COR-L47 (cell line): ENCODE results near the gene DDX1.
"Not testable (repeated sequence)": the region's sequence is repeated elsewhere in the genome, so short reads cannot be mapped to it uniquely, and the experiment has no call there.

Experiments used
- DNase-seq: peaks from one replicate; lab custom pipeline; 2025; lab: John Stamatoyannopoulos, UW

Gene DDX1

DNA sequence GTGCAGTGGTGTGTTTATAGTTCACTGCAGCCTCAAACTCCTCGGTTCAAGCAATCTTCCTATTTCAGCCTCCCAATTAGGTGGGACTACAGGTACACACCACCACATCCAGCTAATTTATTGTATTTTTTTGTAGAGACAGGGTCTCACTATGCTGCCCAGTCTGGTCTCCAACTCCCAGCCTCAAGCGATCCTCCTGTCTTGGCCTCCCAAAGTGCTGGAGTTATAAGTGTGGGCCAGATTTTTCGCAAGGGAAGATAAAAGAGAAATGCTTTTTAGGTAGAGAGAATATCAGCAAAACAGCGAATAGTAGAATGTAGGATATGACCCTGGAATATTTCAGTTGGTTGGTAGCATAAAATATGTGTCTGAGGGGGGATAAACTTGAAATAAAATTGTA, 4.3 kb downstream of the DDX1 start:
- DNase-seq, result no peak

DNA sequence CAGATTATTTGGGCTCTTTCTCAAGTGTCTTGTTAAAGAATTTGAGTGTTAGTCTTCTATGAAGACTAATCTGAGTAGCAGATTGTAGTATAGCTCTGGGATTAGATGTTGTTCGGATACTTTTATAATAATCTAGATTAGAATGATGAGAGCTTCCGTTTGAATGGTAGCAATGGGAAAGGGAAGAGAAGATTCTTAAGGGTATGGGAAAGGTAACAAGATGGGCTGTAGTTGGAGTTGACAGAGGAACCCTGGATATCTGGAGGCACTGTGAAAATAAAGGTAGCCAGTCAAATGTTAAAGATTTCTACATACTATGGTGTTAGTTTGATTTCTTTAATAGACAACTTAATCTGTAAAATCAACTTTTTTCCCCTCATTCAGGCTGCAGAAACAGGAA, 4.7 kb downstream of the DDX1 start:
- DNase-seq, result no peak

DNA sequence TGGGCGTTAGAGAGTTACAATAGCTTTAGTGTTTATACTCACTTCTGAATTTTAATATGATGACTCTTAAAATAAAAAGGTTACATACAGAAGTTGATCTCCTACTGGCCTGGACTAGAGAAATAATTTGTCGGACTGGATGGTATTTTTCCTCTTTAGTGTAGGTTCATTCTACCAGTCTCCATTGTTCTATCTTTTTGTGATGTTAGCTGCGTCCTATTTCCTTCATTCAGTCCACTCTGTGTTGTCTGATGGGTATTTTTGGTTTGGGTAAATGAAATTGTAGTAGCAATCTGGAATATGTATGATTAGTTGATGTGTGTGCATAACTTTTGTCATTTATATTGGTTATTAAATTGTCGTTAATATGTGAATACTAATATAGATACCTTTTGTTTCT, 5.3 kb downstream of the DDX1 start:
- DNase-seq, result no peak

DNA sequence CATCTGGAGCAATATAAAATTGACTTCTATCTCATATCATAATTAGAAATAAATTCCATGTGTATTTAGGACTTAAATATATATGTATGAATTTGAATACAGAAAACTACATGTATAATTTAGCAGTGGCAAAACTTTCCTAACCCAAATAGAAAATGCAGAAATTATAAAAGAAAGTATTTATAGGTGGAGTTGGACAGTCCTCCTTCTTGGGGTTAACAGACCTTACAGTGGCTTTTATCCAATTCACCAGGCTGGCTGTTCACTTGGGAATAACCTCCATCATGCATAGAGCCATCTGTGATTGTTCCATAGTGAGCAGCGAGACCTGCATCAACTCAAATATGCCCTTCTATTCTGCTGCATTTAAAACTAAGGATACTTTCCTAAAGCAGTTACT, 8.3 kb downstream of the DDX1 start:
- DNase-seq, result no peak

DNA sequence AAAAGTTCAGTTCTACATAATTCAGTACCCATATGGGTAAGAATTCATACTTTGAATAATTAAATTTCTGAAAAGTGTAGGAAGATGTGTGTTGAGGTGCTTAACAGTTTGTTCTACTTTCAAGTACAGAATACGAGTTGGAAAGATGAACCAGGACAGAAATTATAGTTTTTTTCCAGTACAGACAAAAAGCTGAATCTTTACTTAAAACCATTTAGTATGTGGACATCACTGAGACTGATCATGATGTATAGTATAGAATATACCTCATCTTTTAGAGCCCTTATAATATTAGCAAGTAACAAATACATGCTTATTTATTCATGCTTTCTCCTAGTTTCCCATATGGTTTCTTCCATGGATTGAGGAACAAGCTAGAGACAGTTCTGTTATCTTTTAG, 10.0 kb downstream of the DDX1 start:
- DNase-seq, result no peak

DNA sequence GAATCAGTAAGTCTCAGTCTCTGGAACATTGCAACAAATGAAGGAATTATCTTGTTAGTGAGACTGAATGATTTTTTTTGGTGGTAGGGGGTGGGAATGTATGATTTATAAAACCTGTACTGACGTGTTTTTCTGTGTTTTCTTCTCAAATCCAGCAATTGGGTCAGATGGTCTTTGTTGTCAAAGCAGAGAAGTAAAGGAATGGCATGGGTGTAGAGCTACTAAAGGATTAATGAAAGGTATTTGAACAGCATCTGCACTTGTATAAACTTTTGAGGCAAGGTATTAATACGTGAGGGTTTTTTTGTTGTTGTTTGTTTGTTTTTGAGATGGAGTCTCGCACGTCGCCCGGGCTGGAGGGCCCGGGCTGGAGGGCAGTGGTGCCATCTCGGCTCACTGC, 10.7 kb downstream of the DDX1 start:
- DNase-seq, result no peak

DNA sequence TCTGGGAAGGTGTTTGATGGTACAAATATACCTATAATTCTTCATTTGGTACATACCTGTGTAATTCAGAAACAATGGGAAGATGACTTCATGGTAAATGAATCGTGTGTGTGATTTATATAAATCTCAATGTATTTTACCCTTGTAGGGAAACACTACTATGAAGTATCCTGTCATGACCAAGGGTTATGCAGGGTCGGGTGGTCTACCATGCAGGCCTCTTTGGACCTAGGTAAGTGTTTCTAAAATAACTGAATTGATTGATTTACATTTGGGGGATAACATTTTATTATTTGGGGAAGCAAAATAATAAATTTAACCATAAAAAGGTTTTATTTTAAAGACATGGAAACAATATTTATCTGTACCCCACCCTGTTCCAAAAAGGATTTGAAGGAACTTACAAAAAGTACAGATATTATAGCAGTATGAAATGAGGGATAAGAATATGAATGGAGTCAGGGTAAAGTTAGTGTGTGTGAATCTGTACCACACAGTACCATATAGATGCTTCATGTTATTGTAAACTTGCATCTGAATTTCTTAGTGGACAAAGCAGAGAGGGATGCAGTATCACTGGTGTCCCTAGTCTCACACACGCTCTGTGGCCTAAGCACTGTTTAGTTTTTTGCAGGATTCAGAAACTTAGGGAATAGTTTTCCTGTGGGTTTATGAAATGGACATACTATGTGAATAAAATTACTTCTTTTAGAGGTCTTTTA, 11.5 kb downstream of the DDX1 start:
- DNase-seq, result no peak

DNA sequence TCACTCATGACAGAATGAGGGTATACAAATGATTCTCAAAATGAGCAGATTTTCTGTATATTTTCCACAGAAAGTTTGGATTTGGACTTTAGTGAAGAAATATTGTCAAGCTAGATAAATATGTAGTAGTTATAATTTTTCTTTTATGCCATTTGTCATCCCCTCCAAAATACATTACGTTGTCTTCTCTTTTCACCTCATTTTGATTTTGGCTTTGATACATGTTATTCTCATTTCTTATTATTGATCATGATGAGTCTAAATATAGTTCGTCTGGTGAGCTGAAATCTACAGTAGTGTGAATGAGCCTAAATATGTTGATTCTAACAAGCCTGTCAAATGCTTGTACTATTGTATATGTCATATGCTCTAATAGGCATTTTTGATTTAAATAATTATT, 12.3 kb downstream of the DDX1 start:
- DNase-seq, result no peak

DNA sequence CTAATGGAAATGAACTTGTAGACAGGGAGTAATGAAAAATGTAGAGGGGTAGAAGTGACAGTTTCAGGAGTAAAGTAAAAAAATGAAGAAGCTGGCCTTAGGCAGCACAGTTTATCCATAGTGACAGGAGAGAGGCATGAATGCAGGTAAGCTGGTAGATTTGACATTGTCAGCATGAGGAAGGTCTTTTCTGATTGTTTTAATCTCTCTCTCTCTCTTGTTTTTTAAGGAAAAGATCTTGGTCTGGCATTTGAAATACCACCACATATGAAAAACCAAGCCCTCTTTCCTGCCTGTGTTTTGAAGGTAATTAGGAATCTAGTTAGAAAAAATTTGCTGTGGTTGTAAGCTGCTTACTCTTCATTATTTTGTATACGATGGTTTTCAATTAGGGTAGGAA, 14.1 kb downstream of the DDX1 start:
- no peak for DNase-seq

DNA sequence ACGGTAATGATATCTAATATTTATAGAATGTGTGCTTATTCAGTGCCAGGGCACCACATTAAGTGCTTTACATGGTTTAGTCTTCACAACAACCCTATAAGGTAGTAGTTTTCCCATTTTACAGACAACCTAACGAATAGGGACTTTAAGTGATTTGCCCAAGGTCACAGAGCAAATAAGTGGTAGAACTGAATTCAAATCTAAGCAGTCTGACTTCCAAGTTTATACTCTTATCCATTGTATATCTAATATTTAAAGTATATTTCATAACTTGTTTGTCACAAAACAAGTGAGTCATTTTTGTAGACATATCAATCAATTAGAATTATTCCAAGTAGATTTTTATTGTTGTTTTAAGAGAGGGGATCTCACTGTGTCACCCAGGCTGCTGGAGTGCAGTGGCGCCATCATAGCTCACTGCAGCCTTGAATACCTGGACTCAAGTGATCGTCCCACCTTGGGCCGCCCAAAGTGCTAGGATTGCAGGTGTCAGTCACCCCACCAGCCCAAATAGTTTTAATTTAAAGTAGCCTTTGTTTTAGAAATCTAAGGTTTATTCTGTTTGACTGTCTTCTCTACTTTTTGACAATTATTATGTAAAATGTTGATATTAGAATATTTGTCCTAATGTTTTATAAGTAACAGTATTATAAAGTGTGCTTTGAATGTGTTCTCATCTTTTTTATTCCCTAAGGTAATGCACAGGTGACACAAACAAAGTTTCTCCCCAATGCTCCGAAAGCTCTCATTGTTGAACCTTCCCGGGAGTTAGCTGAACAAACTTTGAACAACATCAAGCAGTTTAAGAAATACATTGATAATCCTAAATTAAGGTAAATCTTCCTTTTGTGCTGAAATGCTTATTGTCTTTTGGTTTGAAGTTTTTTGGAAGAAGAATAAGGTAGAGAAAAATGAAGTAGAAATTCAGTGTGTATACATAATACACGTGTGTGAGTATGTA, 15.1 kb downstream of the DDX1 start:
- no peak for DNase-seq

DNA sequence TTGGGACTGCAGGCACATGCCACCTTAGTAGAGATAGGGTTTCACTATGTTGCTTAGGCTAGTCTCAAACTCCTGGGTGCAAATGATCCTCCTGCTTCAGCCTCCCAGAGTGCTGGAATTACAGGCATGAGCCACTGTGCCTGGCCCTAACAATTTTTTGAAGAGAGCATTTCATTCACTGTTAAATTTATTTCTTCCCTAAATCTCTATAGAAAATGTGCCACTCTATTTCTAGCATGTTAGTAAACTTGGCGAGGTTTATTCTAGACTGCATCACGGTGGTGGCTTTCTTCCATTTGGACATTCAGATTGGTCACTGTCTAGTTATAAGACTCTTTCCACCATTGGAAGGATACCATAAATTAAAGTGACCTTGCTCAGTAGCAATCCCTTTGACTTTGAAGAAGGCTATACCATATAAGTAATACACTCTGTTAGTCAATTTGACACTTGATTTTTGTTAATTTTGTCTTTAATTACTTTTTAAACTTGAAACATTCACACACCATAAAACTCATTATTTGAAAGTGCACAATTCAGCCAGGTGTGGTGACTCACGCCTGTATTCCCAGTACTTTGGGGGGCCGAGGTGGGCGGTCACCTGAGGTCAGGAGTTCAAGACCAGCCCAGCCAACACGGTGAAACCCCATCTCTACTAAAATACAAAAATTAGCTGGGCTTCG, 16.2 kb downstream of the DDX1 start:
- DNase-seq, result no peak

DNA sequence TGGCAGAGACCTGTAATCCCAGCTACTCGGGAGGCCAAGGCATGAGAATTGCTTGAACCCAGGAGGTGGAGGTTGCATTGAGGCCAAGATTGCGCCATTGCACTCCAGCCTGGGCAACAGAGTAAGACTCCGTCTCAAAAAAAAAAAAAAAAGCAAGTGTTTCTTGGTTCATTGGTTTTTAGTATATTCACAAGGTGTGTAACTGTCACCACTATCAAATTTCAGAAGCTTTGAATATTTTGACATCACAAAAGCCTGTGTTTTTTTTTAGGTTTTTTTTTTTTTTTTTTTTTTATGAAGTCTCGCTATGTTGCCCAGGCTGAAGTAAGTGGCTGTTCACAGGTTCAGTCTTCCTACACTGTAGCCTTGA, 16.7 kb downstream of the DDX1 start:
- no peak for DNase-seq

DNA sequence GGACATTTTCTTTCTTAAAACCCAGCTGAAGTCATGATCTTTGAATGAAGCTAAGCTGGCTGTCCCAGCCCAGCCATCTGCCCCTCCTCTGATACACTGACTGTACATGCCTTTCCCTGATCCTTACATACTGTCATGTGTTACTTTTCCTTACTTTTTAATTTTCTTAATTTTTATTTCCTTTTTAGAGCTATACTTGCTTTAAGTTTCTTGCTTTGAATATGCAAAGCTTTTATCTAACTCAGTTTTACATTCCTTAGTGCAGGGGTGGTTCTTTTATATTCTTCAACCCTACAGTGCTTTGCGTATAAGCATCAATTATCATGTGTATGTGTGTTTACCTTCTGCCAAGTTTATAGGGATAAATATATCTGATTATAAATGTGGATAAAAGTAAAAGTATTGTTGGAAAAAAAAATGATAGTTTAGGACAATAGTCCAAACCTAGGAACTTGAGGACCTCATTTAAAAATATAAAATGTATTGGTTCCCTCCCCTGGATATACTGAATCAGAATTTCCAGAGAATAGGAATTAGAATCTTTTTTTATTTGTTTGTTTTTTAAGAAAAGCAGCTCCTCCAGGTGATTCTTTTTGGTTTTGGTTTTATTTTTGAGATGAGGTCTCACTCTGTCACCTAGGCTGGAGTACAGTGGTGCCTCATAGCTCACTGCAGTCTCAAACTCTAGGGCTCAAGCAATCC, 17.8 kb downstream of the DDX1 start:
- DNase-seq, result no peak

DNA sequence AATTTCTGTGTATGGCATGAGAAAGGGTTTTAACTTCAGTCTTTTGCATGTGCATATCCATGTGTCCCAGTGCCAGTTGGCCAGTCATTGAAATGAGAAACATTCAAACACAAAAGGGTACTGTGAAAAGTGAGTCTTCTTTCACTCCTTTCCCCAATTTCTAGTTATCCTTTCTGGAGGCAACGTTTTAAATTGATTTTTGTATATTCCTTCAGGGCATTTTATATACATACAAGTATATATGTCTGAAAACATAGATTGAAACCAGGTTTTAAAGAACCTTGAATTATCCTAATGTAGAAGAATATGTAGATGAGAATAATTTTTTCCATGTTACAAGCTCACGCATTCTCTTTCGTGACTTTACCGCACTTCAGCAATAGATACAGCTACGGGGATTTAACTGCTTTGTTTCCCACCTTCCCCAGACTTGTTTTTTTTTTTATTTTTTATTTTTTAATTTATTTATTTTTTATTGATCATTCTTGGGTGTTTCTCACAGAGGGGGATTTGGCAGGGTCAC, 18.8 kb downstream of the DDX1 start:
- DNase-seq, result no peak

DNA sequence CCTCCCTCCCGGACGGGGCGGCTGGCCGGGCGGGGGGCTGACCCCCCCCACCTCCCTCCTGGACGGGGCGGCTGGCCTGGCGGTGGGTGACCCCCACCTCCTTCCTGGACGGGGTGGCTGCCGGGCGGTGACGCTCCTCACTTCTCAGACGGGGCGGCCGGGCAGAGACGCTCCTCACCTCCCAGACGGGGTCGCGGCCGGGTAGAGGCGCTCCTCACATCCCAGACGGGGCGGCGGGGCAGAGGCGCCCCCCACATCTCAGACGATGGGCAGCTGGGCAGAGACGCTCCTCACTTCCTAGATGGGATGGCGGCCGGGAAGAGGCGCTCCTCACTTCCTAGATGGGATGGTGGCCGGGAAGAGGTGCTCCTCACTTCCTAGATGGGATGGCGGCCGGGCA, 20.4 kb downstream of the DDX1 start:
- not testable (repeated sequence) for DNase-seq

DNA sequence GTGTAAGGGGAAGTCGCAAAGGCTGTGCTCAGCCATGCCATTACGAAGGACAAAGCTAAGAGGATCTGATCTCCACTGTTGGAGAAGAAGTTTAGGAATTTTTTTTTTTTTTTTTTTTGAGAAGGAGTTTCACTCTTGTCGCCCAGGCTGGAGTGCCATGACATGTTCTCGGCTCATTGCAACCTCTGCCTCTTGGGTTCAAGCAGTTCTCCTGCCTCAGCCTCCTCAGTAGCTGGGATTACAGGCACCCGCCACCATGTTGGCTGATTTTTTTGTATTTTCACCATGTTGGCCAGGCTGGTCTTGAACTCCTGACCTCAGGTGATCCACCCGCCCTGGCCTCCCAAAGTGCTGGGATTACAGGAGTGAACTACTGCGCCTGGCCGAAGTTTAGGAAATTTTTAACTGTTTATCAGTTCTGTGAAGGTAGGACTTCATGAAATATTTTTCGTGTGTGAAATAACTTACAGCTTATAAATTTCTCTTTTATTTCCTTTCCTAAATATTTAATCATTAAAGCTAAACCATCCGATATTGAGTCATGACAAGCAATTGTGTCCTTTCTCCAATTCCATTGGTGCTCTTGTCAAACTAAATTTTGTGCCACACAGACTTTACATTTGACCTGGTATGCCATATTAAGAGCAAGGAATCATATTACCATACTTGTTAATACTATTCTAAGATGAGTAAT, 22.2 kb downstream of the DDX1 start:
- no peak for DNase-seq

DNA sequence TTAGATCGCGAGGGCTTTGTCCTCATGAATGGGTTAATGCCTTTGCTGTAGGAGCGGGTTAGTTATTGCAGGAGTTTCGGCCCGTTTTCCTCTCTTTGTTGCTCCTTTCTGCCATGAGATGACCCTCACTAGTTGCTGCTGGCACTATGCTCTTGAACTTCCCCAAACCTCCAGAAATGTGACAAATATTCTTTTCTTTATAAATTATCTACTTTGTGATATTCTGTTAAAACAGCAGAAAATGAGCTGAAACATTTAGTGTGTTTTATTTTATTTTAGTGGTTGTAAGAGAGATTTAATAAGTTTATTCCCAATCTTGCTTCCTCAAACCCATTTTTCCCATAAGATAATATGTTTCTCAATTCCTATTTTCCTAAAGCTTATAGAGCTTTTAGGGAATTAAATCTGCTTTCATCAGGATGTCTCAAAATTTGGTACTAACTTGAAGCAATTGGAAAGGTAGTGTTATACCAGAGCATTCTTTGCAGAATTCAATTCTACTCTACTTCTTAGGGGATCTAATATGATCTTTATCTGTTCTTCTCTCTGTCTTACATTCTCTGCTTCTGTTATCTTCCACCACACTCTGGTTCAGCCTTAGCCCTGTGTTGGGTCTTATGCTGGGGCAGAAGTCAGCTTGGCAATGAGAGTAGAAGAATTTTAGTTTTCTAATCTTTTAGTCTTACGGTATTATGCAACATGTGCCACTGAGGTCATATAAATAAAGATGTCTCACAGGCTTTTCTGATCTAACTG, 23.1 kb downstream of the DDX1 start:
- DNase-seq, result no peak

DNA sequence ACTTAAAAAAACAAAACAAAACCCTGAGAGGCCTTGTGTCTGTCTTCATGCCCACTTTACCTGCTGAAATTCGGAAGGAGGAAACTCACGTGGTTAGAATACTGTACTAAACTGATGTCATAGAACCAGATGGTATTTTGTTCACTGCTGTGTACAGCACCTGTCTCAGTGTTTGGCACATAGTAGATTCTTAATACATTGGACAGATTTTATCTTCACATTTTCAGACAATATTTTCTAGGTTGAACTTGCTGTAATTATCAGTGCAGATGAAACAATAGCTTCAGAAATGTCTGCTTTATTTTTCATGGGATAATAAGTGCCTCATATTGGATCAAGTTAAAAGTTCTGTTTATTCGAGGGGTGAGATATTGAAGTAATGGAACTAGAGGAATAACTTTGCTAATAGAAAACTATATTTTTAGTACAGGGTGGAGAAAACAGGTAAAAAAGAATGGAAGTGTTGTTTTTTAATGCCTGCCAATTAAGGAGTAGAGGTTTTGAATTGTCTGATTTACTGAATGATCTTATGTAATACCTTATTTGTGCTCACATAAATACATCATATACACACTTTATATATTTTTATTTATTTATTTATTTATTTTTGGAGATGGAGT, 23.7 kb downstream of the DDX1 start:
- DNase-seq, result no peak

DNA sequence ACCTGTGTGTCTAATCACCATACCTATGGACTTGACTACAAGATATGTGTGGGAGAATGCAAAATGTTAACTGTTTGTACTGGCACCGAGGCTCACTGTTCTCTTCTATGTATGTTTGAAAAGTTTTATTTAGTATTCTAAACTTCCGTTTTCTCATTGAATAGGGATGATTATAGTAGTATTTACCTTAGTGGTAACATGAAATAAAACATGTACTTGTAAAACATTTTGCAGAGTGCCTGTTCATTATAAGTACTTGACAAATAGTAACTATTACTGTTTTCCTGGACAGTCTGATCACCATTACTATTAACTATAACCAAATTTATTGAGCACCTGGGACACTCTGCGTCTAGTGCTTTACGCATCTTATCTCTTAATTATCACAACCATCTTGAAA, 24.8 kb downstream of the DDX1 start:
- no peak for DNase-seq
